ENCODE measurements around the gene DLG1. TPM values are rescaled to one million over a fixed set of nuclear protein-coding genes. Genes with fewer than 3 reads are reported as not detected.

Gene DLG1
- total and polyA plus RNA-seq, 2 of the 4 experiments (the other 2 are of a cell fraction): 21.2 to 57.7 TPM

DNA sequence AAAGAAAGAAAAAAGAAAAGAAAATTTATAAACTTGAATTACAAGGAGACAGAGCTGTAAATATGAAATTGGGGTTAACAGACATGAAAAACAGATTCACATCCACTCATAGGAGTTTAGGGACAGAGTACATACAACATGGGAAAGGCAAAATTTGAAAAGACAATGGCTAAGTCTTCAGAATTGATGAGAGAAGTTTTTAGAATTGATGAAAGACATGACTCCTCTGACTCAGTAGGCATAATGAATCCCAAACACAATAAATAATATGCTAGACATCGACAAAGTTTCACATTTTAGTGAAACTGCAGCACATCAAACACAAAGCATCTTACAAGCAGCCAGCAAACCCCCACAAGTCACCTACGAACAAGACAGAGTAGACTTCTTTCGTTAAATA, 184.4 kb downstream of the DLG1 start:
- H3K4me2 ChIP-seq (ENCODE audit: low read depth, low read length): no peak overlapping the region

More for the DNA sequence above, 184.4 kb downstream of the DLG1 start:
- CTCF ChIA-PET: no interaction called here
- no peak overlapping the region for H2BK15ac ChIP-seq (ENCODE audit: low read depth, low read length)
- H4K5ac ChIP-seq (ENCODE audit: low read depth, low read length): no peak overlapping the region
- peaks cover 7 to 10% of the 10 kb centered on the region in 2 experiments; a peak in 2 of 4 replicates for H3K79me1 ChIP-seq (ENCODE audit: low read depth in 1 of 2, low read length in 2 of 2)
- TF ChIP-seq, protein P1, sequence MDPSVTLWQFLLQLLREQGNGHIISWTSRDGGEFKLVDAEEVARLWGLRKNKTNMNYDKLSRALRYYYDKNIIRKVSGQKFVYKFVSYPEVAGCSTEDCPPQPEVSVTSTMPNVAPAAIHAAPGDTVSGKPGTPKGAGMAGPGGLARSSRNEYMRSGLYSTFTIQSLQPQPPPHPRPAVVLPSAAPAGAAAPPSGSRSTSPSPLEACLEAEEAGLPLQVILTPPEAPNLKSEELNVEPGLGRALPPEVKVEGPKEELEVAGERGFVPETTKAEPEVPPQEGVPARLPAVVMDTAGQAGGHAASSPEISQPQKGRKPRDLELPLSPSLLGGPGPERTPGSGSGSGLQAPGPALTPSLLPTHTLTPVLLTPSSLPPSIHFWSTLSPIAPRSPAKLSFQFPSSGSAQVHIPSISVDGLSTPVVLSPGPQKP (IDR thresholded peaks at IDR 0.05; ENCODE audit: borderline replicate concordance, low read depth, low read length): no peak
- TF ChIP-seq MAFK (IDR thresholded peaks at IDR 0.05; ENCODE audit: low read depth, low read length) (no peak), RAD21 (IDR thresholded peaks at IDR 0.05; ENCODE audit: low read length) (no peak), RFX5 (IDR thresholded peaks at IDR 0.05; ENCODE audit: low read depth, low read length) (no peak), MAZ (IDR thresholded peaks at IDR 0.05; ENCODE audit: borderline replicate concordance, low read depth, low read length) (no peak), MXI1 (IDR thresholded peaks at IDR 0.05; ENCODE audit: borderline replicate concordance, low read depth, low read length) (no peak), POLR2A (IDR thresholded peaks at IDR 0.05; ENCODE audit: low read depth, low read length) (no peak)
- TF ChIP-seq, protein P2, sequence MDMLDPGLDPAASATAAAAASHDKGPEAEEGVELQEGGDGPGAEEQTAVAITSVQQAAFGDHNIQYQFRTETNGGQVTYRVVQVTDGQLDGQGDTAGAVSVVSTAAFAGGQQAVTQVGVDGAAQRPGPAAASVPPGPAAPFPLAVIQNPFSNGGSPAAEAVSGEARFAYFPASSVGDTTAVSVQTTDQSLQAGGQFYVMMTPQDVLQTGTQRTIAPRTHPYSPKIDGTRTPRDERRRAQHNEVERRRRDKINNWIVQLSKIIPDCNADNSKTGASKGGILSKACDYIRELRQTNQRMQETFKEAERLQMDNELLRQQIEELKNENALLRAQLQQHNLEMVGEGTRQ (IDR thresholded peaks at IDR 0.05; ENCODE audit: low read depth, low read length): no peak
- H4K91ac ChIP-seq (ENCODE audit: insufficient read depth, low read depth, low read length): no peak overlapping the region
- no peak overlapping the region for H3K4me3 ChIP-seq (ENCODE audit: insufficient read depth, low read depth, low read length)
- POLR2A ChIA-PET (ENCODE audit: unreplicated experiment): no interaction called here
- 80% methylated on average over 1 of the region's 3 CpGs; no CpG with 5 or more reads in 1 of the 2 experiments for WGBS, 2 experiments (ENCODE audit: extremely low coverage in 2 of 2, insufficient read length in 1 of 2)
- H3K36me3 ChIP-seq (ENCODE audit: control insufficient read depth, insufficient read depth, low read length): peaks cover 8% of the 10 kb centered on the region
- H2AK9ac ChIP-seq (replicated peaks; ENCODE audit: low read depth, low read length, poor library complexity): no peak overlapping the region
- H3K9me3 ChIP-seq (ENCODE audit: control insufficient read depth, insufficient read depth, low read length): no peaks in the 10 kb centered on the region
- intact Hi-C loops (cut with micrococcal nuclease) (no loop called here), dilution Hi-C loops (cut with HindIII; ENCODE audit: low sequenced_read_pairs, unreplicated experiment) (no loop called here), in situ Hi-C loops (cut with MboI; ENCODE audit: low sequenced_read_pairs) (no loop called here)
- no TSS peak for BruUV-seq (replicated peaks)
- H3K14ac ChIP-seq (replicated peaks; ENCODE audit: low read depth, low read length): no peak overlapping the region
- H2AK5ac ChIP-seq (ENCODE audit: low read depth, low read length): no peak overlapping the region
- H3K56ac ChIP-seq (ENCODE audit: extremely low read depth, insufficient read depth, low read length): no peak overlapping the region
- H2AFZ ChIP-seq (replicated peaks; ENCODE audit: low read length, poor library complexity): no peak overlapping the region
- no peaks in the 10 kb centered on the region for H3K9me1 ChIP-seq (ENCODE audit: insufficient read depth, low read length)
- H3K18ac ChIP-seq (ENCODE audit: low read depth, low read length): no peak overlapping the region
- no peaks in the 10 kb centered on the region for H4K20me1 ChIP-seq (ENCODE audit: insufficient read depth, low read length)
- no peak overlapping the region for H3K9ac ChIP-seq (ENCODE audit: low read depth, low read length)
- H2BK120ac ChIP-seq (ENCODE audit: low read depth, low read length): no peak overlapping the region
- no peak for ATAC-seq (ENCODE audit: low read depth)
- no peak for DNase-seq
- no peak overlapping the region for H2BK20ac ChIP-seq (ENCODE audit: low read depth, low read length)
- H3K4me1 ChIP-seq (ENCODE audit: control insufficient read depth, insufficient read depth, low read length): no peaks in the 10 kb centered on the region
- H3K4ac ChIP-seq (ENCODE audit: low read depth, low read length): no peak overlapping the region
- no peak overlapping the region for H3K27ac ChIP-seq (ENCODE audit: insufficient read depth, low read length)
- no peak overlapping the region for H2BK5ac ChIP-seq (ENCODE audit: low read depth, low read length, poor library complexity, severe bottlenecking)
- no peak overlapping the region for H3K23ac ChIP-seq (ENCODE audit: low read depth, low read length)
- H4K8ac ChIP-seq (ENCODE audit: low read depth in 2 of 2, low read length in 2 of 2): no peak overlapping the region
- no peaks in the 10 kb centered on the region for H3K27me3 ChIP-seq (ENCODE audit: control insufficient read depth, insufficient read depth, low read length)

Measured in IMR-90 (cell line).